ENCODE results near the gene OR9G4.

OR9G4 gene

GRCh38 chr11:56748597-56748996, at the start of gene OR9G4:
TSS of gene OR9G4 (minus strand) at chr11:56748697. CDS start at chr11:56743766, 4,931 bp downstream.
- no peak for DNase-seq

GRCh38 chr11:56783448-56784041, 35.0 kb upstream of the OR9G4 start:
- DNase-seq: no peak

- no peak for DNase-seq
Measured at GRCh38 chr11:56782167-56782847, 33.8 kb upstream of the OR9G4 start.

- no peak for DNase-seq
Measured at GRCh38 chr11:56776809-56777208, 28.3 kb upstream of the OR9G4 start.

- no peak for DNase-seq
Measured at GRCh38 chr11:56764976-56765375, 16.5 kb upstream of the OR9G4 start.

- no peak for DNase-seq
Measured at GRCh38 chr11:56751480-56751879, 3.0 kb upstream of the OR9G4 start.

GRCh38 chr11:56750190-56750589, 1.7 kb upstream of the OR9G4 start:
- no peak for DNase-seq

GRCh38 chr11:56740886-56741285, 7.6 kb downstream of the OR9G4 start:
- DNase-seq: no peak

GRCh38 chr11:56740107-56740506, 8.4 kb downstream of the OR9G4 start:
- no peak for DNase-seq

GRCh38 chr11:56720513-56720912, 28.0 kb downstream of the OR9G4 start:
- no peak for DNase-seq

GRCh38 chr11:56716379-56716854, 32.1 kb downstream of the OR9G4 start:
- DNase-seq: no peak

GRCh38 chr11:56714206-56714605, 34.3 kb downstream of the OR9G4 start:
- no peak for DNase-seq

- no peak for DNase-seq
Measured at GRCh38 chr11:56706486-56706885, 42.0 kb downstream of the OR9G4 start.

- DNase-seq: no peak
Measured at GRCh38 chr11:56705784-56706396, 42.6 kb downstream of the OR9G4 start.

GRCh38 chr11:56700914-56701485, 47.5 kb downstream of the OR9G4 start:
- DNase-seq: no peak

- no peak for DNase-seq
Measured at GRCh38 chr11:56700242-56700913, 48.1 kb downstream of the OR9G4 start.

GRCh38 chr11:56698795-56699194, 49.7 kb downstream of the OR9G4 start, which contains the start of gene OR9G1:
TSS of gene OR9G1 (plus strand) at chr11:56699095. CDS start at chr11:56700388, 1,293 bp downstream.
- DNase-seq: no peak

- no peak for DNase-seq
Measured at GRCh38 chr11:56693428-56693827, 55.1 kb downstream of the OR9G4 start.

All from activated naive CD4-positive, alpha-beta T cell (primary cell).